Fibroblast of lung (primary cell): ENCODE data around the gene DHX35. TPM values are rescaled to one million over a fixed set of nuclear protein-coding genes. Genes with fewer than 3 reads are reported as not detected.
A peak's percentile ranks its signal among the peaks of the same experiment; 100 is the strongest.

ENCODE experiments used
- DNase-seq, 2 donors: peaks; one replicate each; pipeline versions ENCODE4 v3.0.0 to v3.0.0-alpha.2; 2010; ENCODE audit warnings: low read depth in 2 of 2
- H2AFZ ChIP-seq: 2 replicates; pipeline ENCODE4 v1.5.1; 2012; ENCODE audit warnings: low read length, control low read depth, inconsistent platforms
- H3K27ac ChIP-seq: 2 replicates; pipeline ENCODE4 v1.5.1; 2011; ENCODE audit warnings: low read length, control low read depth; ENCODE audit not compliant: insufficient read depth
- H3K27me3 ChIP-seq: 2 replicates; pipeline ENCODE4 v1.5.1; 2011; ENCODE audit warnings: mild to moderate bottlenecking, low read length; ENCODE audit not compliant: control insufficient read depth, insufficient read depth
- H3K36me3 ChIP-seq: 2 replicates; pipeline ENCODE4 v1.5.1; 2011; ENCODE audit warnings: low read length; ENCODE audit not compliant: control insufficient read depth, insufficient read depth
- H3K4me1 ChIP-seq: 2 replicates; pipeline ENCODE4 v1.5.1; 2011; ENCODE audit warnings: low read length; ENCODE audit not compliant: control insufficient read depth, insufficient read depth; ENCODE audit errors: extremely low read depth
- H3K4me2 ChIP-seq: 2 replicates; pipeline ENCODE4 v1.5.1; 2011; ENCODE audit warnings: low read length, control low read depth; ENCODE audit not compliant: insufficient read depth; ENCODE audit errors: extremely low read depth
- H3K4me3 ChIP-seq, 4 experiments: fragments of 200-600 bp in 1 of 4; sonication (generic) in 1 of 4; replicated peaks in 1 of 4; 2 replicates each; pipeline ENCODE4 v1.5.1; 2011 to 2016; ENCODE audit warnings: low read length in 4 of 4, low read depth in 3 of 4, mild to moderate bottlenecking in 3 of 4, control low read depth in 2 of 4, inconsistent platforms in 1 of 4, mixed read lengths in 1 of 4; ENCODE audit not compliant: insufficient read depth in 1 of 4; ENCODE audit errors: control extremely low read depth in 1 of 4
- H3K79me2 ChIP-seq: 2 replicates; pipeline ENCODE4 v1.5.1; 2012; ENCODE audit warnings: mild to moderate bottlenecking, low read length, inconsistent platforms; ENCODE audit not compliant: control insufficient read depth, insufficient read depth
- H3K9ac ChIP-seq: 2 replicates; pipeline ENCODE4 v1.5.1; 2011; ENCODE audit warnings: mild to moderate bottlenecking, low read length, control low read depth; ENCODE audit not compliant: insufficient read depth
- H3K9me3 ChIP-seq: 2 replicates; pipeline ENCODE4 v1.5.1; 2012; ENCODE audit warnings: low read depth, low read length; ENCODE audit not compliant: control insufficient read depth, insufficient read depth
- H4K20me1 ChIP-seq: 2 replicates; pipeline ENCODE4 v1.5.1; 2011; ENCODE audit warnings: low read length; ENCODE audit not compliant: control insufficient read depth, insufficient read depth; ENCODE audit errors: extremely low read depth
- CTCF ChIP-seq, 2 donors: IDR thresholded peaks in 1 of 2; conservative IDR thresholded peaks in 1 of 2; 1 replicate in 1 of 2; 2 replicates in 1 of 2; pipeline ENCODE4 v1.5.1; 2011 to 2012; ENCODE audit warnings: low read length in 2 of 2, control low read depth in 1 of 2, inconsistent platforms in 1 of 2, low read depth in 1 of 2, mild to moderate bottlenecking in 1 of 2
- EZH2 ChIP-seq: IDR thresholded peaks from 2 replicates; pipeline ENCODE4 v1.5.1; 2012; ENCODE audit warnings: low read length, control low read depth, mild to moderate bottlenecking; ENCODE audit errors: missing control alignments
- polyA plus RNA-seq, 2 donors: library from polyadenylated mRNA; depleted of rRNA in 1 of 2; stranded (reverse) in 1 of 2; unstranded in 1 of 2; fragments of >200 nt; gene quantifications; 2 replicates each; pipeline ENCODE4 v1.2.1, GENCODE V29; 2011 to 2012; ENCODE audit warnings: missing spikeins in 1 of 2
- total RNA-seq: library from RNA; depleted of rRNA; stranded (reverse); fragments of >200 nt; gene quantifications from 2 replicates; pipeline ENCODE4 v1.2.1, GENCODE V29; 2014

DHX35 gene
- total and polyA plus RNA-seq, 2 donors (not counting 1 experiment from before 2014, with no cell fraction given): 11.4 to 12.1 TPM

GRCh38 chr20:38970302-38970701 is 8.2 kb downstream of the DHX35 start:
- Histone ChIP-seq H3K79me2 (peaks cover 8% of the 10 kb centered on the region), H3K4me3 (no peak overlapping the region), H3K4me2 (no peak overlapping the region), H3K9me3 (no peaks in the 10 kb centered on the region), H4K20me1 (no peaks in the 10 kb centered on the region), H3K27ac (peak overlapping the region; percentile 42), H3K36me3 (no peaks in the 10 kb centered on the region), H2AFZ (no peak overlapping the region), H3K4me1 (peaks cover 16% of the 10 kb centered on the region), H3K9ac (no peak overlapping the region), H3K27me3 (no peaks in the 10 kb centered on the region)
- DNase-seq: peak; percentile 31 to 87
- TF ChIP-seq EZH2: no peak
- no peak for TF ChIP-seq CTCF (conservative IDR thresholded peaks at IDR 0.05 in 1 of 2, IDR thresholded peaks at IDR 0.05 in 1 of 2; ENCODE audit: low read depth in 1 of 2, low read length in 2 of 2)

GRCh38 chr20:38973107-38973506 is 11.0 kb downstream of the DHX35 start:
- H3K79me2 ChIP-seq: no peaks in the 10 kb centered on the region
- H3K9me3 ChIP-seq: no peaks in the 10 kb centered on the region
- H3K4me2 ChIP-seq: peak overlapping the region; percentile 44
- H3K27ac ChIP-seq: no peak overlapping the region
- H3K27me3 ChIP-seq: no peaks in the 10 kb centered on the region
- TF ChIP-seq CTCF (conservative IDR thresholded peaks at IDR 0.05 in 1 of 2, IDR thresholded peaks at IDR 0.05 in 1 of 2; ENCODE audit: low read depth in 1 of 2, low read length in 2 of 2) (no peak), EZH2 (no peak)
- peaks cover 16% of the 10 kb centered on the region for H3K4me1 ChIP-seq
- H3K9ac ChIP-seq: no peak overlapping the region
- H3K4me3 ChIP-seq: no peak overlapping the region
- H4K20me1 ChIP-seq: no peaks in the 10 kb centered on the region
- no peaks in the 10 kb centered on the region for H3K36me3 ChIP-seq
- H2AFZ ChIP-seq: no peak overlapping the region
- DNase-seq: no peak

DNA sequence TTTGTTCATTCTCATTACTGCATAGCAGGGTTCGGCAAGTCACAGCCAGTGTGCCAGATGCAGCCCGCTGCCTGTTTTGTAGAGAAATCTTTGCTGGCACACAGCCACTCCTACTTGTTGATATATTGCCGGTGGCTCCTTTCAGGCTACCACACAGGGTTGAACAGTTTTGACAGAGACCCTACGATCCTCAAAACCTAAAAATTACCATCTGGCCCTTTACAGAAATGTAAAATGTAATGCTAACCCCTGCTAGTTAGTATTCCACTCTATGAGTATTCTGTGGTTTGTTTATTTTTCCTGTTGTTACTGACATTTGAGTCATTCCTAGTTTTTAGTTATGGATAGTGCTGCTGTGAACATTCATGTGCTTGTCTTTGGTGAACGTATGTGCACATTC is 11.5 kb downstream of the DHX35 start:
- TF ChIP-seq CTCF (conservative IDR thresholded peaks at IDR 0.05 in 1 of 2, IDR thresholded peaks at IDR 0.05 in 1 of 2; ENCODE audit: low read depth in 1 of 2, low read length in 2 of 2) (no peak), EZH2 (no peak)
- no peak overlapping the region for H2AFZ ChIP-seq
- H3K27me3 ChIP-seq: no peaks in the 10 kb centered on the region
- peak overlapping the region; percentile 59 for H3K27ac ChIP-seq
- no peak overlapping the region for H3K9ac ChIP-seq
- H3K4me3 ChIP-seq: no peak overlapping the region
- H3K79me2 ChIP-seq: no peaks in the 10 kb centered on the region
- no peaks in the 10 kb centered on the region for H3K9me3 ChIP-seq
- peaks cover 16% of the 10 kb centered on the region for H3K4me1 ChIP-seq
- no peaks in the 10 kb centered on the region for H3K36me3 ChIP-seq
- DNase-seq: peak; percentile 65 to 72
- H4K20me1 ChIP-seq: no peaks in the 10 kb centered on the region
- H3K4me2 ChIP-seq: peak overlapping the region; percentile 44
